DMS 273 (cell line): ENCODE measurements around the gene PCNT.
A peak's percentile ranks its signal among the peaks of the same experiment; 100 is the strongest.

Source experiments
- DNase-seq: peaks from one replicate; lab custom pipeline; 2025; ENCODE audit not compliant: unreplicated experiment; lab: John Stamatoyannopoulos, UW

PCNT gene

DNA sequence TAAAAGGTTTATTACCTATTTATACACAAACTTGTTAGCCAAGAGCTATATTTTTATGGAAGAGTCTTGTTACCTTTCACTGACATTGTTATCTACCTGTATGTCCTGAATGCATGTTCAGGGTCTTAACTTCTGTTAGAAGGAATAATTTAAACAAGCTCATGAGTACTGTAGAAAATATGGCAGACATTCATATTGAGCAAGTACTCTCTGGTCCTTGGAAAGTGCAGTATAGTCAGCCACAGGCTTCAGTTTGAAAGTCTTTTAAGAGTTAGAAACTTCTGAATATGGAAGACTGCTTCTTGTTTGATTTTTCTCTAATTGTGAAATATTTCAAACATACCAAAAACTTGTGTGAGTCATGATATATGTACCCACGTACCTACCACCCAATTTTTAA, 151.3 kb downstream of the PCNT start:
- no peak for DNase-seq

DNA sequence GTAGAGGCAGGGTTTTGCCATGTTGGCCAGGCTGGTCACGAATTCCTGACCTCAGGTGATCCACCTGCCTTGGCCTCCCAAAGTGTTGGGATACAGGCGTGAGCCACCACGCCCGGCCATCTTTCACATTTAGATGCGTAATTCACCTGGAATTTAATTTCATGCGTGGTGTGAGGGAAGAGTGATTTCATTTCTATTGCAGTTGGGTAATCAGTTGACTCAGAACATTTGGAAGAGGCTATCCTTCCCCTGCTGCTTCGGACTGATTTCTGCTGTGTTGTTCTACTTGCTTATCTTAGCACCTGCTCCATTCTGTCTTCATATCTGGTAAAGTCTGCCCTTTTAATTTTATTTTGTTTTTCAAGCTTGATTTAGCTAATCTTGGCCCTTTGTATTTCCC, 153.8 kb downstream of the PCNT start:
- DNase-seq = no peak

DNA sequence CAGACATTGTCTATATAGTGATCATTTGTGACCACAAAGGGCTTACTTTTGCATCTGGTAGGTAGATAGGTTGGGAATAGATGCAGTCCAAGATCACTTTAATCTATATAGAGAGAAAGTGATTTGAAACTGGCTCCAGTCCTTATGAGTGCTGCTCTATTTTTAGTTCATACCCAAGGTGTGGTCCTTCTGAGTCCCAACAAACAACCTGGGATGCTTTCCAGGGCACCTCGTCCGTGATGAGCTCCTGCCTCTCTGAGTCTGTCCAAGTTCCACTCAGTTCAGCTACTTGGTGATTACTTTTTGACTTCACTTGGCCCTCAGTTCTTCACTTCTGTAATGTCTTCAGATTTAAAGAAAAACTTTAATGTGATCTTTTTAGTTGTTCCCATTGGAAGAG, 155.0 kb downstream of the PCNT start:
- DNase-seq = no peak

DNA sequence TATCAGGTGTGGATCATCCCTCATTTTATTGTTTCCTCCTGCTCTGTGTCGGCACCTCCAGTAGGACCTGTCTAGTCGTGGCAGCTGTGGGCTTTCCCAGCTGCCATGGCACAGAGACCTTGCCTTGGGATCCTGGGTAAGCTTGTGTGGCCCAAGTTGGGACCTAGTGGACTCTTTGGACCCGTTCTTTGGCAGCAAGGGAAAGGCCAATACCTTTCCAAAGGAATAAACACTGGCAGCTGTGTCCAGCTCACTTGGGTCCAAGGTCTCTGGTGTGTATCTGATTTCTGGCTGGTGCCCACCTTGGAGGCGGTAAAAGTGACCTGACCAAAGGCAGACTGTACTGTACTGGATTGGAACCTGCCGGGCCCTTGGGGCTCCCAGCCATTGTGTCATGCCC, 156.5 kb downstream of the PCNT start:
- DNase-seq = no peak

DNA sequence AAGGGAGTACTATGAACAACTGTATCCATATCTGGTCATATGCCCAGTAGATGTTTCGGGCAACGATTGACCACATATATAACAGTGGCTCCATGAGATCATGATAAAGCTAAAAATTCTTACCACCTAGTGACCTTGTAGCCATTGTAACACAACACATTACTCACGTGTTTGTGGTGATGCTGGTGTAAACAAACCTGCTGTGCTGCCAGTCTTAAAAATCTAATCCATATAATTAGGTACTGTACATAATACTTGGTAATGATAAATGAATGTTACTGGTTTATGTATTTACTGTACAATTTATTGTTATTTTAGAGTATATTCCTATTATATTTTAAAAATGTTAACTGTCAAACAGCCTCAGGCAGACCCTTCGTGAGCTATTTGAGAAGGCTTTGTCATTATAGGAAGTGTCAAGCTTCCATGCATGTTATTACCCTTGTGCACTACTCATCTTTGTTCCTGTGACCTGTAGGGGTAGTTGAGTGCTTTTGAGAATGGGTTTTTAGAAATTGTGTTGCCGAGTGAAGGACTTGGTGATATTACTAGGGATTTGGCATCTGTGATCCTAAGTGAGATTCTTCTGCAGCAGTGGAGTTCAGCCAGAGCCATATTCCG, 158.4 kb downstream of the PCNT start:
- DNase-seq = no peak

DNA sequence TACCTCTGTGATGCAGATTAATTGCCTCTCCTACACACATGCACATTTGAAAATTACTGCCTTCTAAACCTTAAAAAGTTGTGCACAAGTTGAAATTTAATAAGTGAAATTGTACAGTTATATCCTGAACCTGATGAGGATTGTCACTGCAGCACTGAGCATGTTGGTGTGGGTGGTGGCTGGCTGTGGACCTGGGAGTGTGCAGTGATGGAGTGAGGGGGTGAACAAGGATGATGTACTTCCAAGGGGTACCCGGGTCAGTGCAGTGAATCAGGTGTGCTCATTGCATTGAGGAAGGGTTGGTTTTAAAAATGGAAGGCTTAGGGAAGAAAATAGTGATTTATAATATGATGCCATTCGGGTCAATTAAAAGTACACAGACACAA, 158.9 kb downstream of the PCNT start:
- DNase-seq = no peak

DNA sequence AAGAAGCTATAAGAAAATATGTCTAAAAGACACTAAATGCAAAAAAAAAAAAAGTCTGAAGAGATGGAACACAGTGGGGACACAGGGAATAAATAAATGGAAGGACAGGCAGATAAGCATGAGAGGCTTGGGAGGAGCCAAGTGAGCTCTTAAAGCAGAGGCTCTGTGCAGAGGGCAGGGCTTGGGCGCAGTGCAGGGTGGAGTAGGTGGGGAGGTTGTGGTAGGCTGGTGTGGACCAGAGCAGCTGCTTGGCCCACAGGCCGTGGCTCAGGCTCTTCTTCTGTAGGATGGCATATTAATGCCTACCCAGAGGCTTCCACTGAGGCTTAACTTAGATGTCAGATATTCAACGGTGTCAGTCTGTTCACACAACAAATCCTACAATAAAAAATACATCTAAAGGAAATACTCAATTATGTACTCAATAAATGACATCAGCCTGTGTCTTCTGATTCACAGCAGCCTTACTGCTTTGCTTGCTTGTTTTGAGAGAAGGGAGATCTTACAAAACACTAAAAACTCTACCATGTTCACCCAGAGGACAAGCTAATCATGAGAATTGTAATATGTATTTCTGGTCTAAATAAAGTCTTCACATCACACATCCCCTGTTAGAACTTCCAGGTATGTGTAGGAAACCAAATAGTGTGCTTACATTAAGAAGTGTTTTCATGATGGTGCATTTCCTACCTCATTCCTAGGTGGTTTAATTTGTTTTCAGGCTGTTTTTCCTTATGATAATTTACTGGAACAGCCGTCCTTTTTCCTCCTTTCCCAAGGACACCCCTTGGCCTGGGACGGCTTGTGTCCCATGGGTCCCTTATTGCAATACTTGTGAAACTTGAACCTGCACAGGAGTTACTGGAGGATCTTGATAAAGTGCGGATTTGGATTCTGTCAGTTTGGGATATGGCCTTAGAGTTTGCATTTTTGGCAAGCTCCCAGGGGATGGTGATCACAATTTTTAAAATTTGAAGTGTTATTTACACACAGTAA, 159.6 kb downstream of the PCNT start:
- peak; percentile 26 for DNase-seq

DNA sequence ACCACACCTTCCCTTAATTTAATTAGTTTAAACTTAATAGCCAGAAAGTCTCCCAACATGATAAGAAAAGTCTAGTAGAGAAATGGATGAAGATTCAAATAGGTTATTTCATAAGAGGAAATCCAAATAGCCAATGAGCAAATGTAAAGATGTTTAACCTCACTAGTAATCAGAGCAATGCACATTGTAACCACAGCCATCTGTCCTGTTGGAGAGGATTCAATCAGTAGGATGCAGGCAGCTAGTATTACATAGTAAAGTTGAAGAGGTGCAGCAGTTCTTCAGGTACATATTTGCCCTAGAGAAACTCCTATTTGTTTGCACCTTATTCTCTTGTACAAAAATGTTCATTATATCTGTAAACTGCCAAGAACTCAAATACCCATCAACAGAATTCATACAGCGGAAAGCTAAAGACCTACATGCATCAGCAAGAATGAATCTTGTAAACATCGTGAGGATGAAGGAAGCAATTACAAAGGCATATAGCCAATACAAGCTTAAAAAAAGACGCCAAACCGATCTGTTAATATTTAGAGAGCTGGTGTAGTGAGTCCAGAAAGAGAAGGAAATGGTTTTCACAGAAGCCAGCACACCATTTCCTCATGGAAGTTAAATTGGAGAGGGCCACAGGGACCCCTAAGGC, 162.6 kb downstream of the PCNT start:
- peak; percentile 75 for DNase-seq

DNA sequence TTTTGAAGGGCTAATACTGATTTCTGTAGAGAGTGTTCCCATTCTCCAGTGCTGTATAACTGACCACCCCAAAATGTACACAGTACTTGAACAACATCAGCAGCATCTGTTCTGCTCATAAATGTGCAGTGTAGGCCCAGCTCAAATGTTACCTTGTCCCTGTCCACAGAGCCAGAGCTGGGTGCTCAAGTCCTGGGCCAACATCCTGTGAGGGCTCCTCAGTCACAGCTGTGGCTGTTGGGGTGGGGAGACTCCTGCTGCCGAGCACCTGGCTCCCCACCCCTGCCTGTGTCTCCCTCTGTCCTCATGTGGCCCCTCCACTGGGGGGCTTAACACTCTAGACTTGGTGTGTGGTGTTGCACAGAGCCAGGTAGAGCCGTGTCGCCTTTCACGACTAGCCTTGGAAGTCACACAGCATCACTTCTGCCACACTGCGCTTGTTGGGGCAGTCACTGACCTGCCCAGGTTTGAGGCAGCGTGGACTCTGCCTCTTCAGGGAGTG, 165.3 kb downstream of the PCNT start:
- DNase-seq = no peak

DNA sequence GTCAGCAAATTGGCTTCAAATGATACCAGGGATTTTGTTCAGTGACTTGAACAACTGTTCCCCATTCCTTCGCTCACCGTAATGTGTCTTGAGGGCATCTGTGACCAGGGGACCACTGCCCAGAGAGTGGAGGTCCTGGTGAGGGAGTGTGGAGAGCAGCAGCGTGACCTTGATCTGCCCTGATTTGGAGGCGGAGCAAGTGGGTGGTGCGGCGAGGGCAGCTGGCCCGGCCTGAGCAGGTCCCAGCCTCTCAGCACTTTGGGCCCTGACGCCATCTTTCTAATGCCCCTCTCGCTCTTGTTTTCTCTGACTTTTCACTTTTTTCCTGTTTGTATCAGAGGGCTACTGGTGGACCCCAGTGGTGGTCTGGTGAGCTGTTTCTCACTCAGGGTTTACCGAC, 165.8 kb downstream of the PCNT start:
- no peak for DNase-seq

DNA sequence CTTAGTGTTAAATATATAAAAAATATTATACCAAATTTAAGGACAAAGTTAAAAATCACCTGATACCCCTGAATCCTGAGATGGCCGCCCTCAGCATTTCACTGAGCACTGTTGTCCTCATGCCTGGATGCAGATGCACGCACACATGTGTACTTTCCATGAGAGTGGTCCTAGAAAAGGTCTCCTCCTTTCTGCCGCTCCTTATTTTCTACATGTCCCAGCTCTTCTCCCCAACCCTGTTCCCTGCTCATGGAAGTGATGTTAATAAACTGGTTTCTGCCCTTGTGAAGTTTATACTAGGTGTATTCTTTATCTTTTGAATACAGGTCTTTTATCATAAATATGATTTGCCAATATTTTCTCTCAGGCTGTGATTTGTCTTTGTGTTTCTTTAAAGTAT, 167.6 kb downstream of the PCNT start:
- DNase-seq = no peak

DNA sequence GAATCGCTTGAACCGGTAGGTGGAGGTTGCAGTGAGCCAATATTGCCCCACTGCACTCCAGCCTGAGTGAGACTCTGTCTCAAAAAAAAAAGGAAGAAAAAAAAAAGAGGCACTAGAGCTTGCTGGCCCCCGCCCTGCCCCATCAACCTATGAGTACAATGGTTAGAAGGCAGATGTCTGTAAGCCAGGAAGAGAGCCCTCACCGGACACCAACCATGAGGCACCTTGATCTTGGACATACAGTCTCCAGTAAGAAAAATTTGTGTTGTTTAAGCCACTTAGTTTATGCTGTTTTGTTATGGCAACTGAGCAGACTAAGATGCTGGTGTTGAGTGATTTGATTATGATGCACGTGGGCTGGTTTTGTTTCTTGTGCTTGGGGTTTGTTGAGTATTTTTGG, 168.9 kb downstream of the PCNT start:
- no peak for DNase-seq

DNA sequence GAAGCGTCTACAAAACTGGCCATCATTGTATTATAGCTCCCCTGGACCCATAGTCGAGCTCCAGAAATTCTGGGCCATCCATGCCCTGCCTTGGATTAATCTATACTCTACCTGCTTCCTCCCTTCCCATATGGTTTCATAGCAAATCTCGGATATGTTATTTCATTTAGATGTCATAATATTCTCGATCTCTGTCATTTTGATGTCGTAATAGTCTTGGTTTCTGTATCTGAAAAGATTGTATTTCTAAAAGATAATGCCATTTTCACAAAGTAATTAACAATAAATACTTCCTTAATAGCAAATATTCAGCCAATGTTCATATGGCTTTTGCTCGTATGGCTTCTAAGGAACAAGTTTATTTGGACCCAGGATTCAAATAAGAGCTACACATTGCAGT, 169.9 kb downstream of the PCNT start:
- no peak for DNase-seq
